Testis (tissue), 3 donors: ENCODE measurements around the gene ANKRD55. TPM values are rescaled to one million over a fixed set of nuclear protein-coding genes. Genes with fewer than 3 reads are reported as not detected.

Experiments
- DNase-seq: peaks from one replicate; pipeline ENCODE4 v3.0.0-alpha.2; 2019
- H3K27ac ChIP-seq, 2 donors: fragments of 200-600 bp; sonication (generic); one replicate each; pipeline ENCODE4 v1.5.1; 2019
- H3K27me3 ChIP-seq: fragments of 200-600 bp; sonication (generic); one replicate; pipeline ENCODE4 v1.5.1; 2019
- H3K36me3 ChIP-seq: fragments of 200-600 bp; sonication (generic); one replicate; pipeline ENCODE4 v1.5.1; 2017; ENCODE audit warnings: low read depth; ENCODE audit errors: missing control alignments
- H3K4me1 ChIP-seq: fragments of 200-600 bp; sonication (generic); one replicate; pipeline ENCODE4 v1.5.1; 2019
- H3K4me3 ChIP-seq, 2 donors: fragments of 200-600 bp; sonication (generic); one replicate each; pipeline ENCODE4 v1.5.1; 2017 to 2019
- H3K9me3 ChIP-seq: fragments of 200-600 bp; sonication (generic); one replicate; pipeline ENCODE4 v1.5.1; 2017
- CTCF ChIP-seq, 3 experiments: fragments of 450-650 bp in 2 of 3; fragments of 200-600 bp in 1 of 3; sonication (generic) in 1 of 3; IDR thresholded peaks; one replicate each; pipeline ENCODE4 v1.5.1; 2016 to 2019; ENCODE audit warnings: antibody characterized with exemption in 3 of 3, mild to moderate bottlenecking in 2 of 3, moderate library complexity in 1 of 3
- POLR2A ChIP-seq: fragments of 450-650 bp; IDR thresholded peaks from one replicate; pipeline ENCODE4 v1.6.1; 2017; ENCODE audit warnings: antibody characterized with exemption, mild to moderate bottlenecking, moderate library complexity
- WGBS, 2 donors: methylation state at CpG; one replicate each; pipeline ENCODE4 v1.1.5; 2018; 5-methylcytosine and 5-hydroxymethylcytosine counted together
- intact Hi-C: fragments of 100-400 bp; cut with DNase I; formaldehyde crosslinking; loops from one replicate; pipeline ENCODE4 v1.15.1; 2023; ENCODE audit warnings: low total_unique reads
- polyA plus RNA-seq: library from polyadenylated mRNA; stranded (reverse); fragments of 350-450 nt; fragmentation: Illumina TruSeq; extraction: RNeasy Lipid Tissue Mini Kit (QIAGEN cat#74804); gene quantifications from one replicate; pipeline ENCODE4 v1.2.3, GENCODE V29; 2014; ENCODE audit warnings: low read depth, low replicate concordance; ENCODE audit not compliant: insufficient read depth
- total RNA-seq, 2 donors: library from RNA; depleted of rRNA; stranded (reverse); fragments of >200 nt; gene quantifications; one replicate each; pipeline ENCODE4 v1.2.3, GENCODE V29; 2016

ANKRD55 gene
- total and polyA plus RNA-seq, 3 donors from 2014 or later, result 6.1 to 28.1 (median 6.2) TPM

GRCh38 chr5:56169281-56169680, 63.8 kb downstream of the ANKRD55 start:
- intact Hi-C loops, result no loop called here
- H3K4me1 ChIP-seq, result peaks cover 13% of the 10 kb centered on the region
- DNase-seq, result no peak
- no peaks in the 10 kb centered on the region for H3K9me3 ChIP-seq
- no peak overlapping the region for H3K4me3 ChIP-seq
- no peaks in the 10 kb centered on the region for H3K36me3 ChIP-seq
- H3K27me3 ChIP-seq, result no peaks in the 10 kb centered on the region
- no peak overlapping the region for H3K27ac ChIP-seq
- no peak for TF ChIP-seq POLR2A
- TF ChIP-seq CTCF (IDR thresholded peaks at IDR 0.05), result no peak
- WGBS, 2 donors, result 54 to 58% methylated on average over 2 of the region's 2 CpGs

- WGBS, 2 donors, result 92 to 94% methylated on average over 8 of the region's 8 CpGs
- H3K27me3 ChIP-seq, result no peaks in the 10 kb centered on the region
- H3K4me1 ChIP-seq, result peaks cover 13% of the 10 kb centered on the region
- intact Hi-C loops, result no loop called here
- no peak for TF ChIP-seq CTCF (IDR thresholded peaks at IDR 0.05)
- no peak for TF ChIP-seq POLR2A
- H3K9me3 ChIP-seq, result no peaks in the 10 kb centered on the region
- H3K4me3 ChIP-seq, result no peak overlapping the region
- no peaks in the 10 kb centered on the region for H3K36me3 ChIP-seq
- no peak for DNase-seq
- H3K27ac ChIP-seq, result no peak overlapping the region
Measured at GRCh38 chr5:56168066-56168478, 65.1 kb downstream of the ANKRD55 start.

GRCh38 chr5:56167519-56167918, 65.6 kb downstream of the ANKRD55 start:
- Histone ChIP-seq H3K36me3 (no peaks in the 10 kb centered on the region), H3K27me3 (no peaks in the 10 kb centered on the region), H3K4me3 (no peak overlapping the region), H3K4me1 (peaks cover 9% of the 10 kb centered on the region), H3K9me3 (no peaks in the 10 kb centered on the region), H3K27ac (no peak overlapping the region)
- TF ChIP-seq POLR2A, result no peak
- TF ChIP-seq CTCF (IDR thresholded peaks at IDR 0.05), result no peak
- no peak for DNase-seq
- WGBS, 2 donors, result 66 to 75% methylated on average over 2 of the region's 2 CpGs
- intact Hi-C loops, result no loop called here

- no peak for DNase-seq
- Histone ChIP-seq H3K36me3 (no peaks in the 10 kb centered on the region), H3K4me3 (no peak overlapping the region), H3K9me3 (no peaks in the 10 kb centered on the region), H3K4me1 (peaks cover 8% of the 10 kb centered on the region), H3K27ac (no peak overlapping the region), H3K27me3 (no peaks in the 10 kb centered on the region)
- WGBS, 2 donors, result 88 to 91% methylated on average over 6 of the region's 6 CpGs
- intact Hi-C loops, result no loop called here
- no peak for TF ChIP-seq POLR2A
- TF ChIP-seq CTCF (IDR thresholded peaks at IDR 0.05), result no peak
Measured at GRCh38 chr5:56166671-56167385, 66.3 kb downstream of the ANKRD55 start.

GRCh38 chr5:56164376-56164775, 68.8 kb downstream of the ANKRD55 start:
- H3K9me3 ChIP-seq, result no peaks in the 10 kb centered on the region
- H3K4me3 ChIP-seq, result no peak overlapping the region
- H3K27ac ChIP-seq, result no peak overlapping the region
- no peak for TF ChIP-seq CTCF (IDR thresholded peaks at IDR 0.05)
- no peaks in the 10 kb centered on the region for H3K36me3 ChIP-seq
- no peaks in the 10 kb centered on the region for H3K4me1 ChIP-seq
- no peaks in the 10 kb centered on the region for H3K27me3 ChIP-seq
- intact Hi-C loops, result no loop called here
- 45 to 49% methylated on average over 3 of the region's 3 CpGs for WGBS, 2 donors
- DNase-seq, result peak; percentile 40
